NK-92 (cell line): ENCODE data around the gene CCZ1B.
"Not testable (repeated sequence)": the region's sequence is repeated elsewhere in the genome, so short reads cannot be mapped to it uniquely, and the experiment has no call there.

ENCODE experiments used
- DNase-seq: peaks from one replicate; lab custom pipeline; 2025; ENCODE audit not compliant: unreplicated experiment; lab: John Stamatoyannopoulos, UW

The CCZ1B gene

GRCh38 chr7:6749335-6749734 lies 76.7 kb downstream of the CCZ1B start:
- DNase-seq, result not testable (repeated sequence)
